ENCODE results near the gene GFOD1. TPM values are rescaled to one million over a fixed set of nuclear protein-coding genes. Genes with fewer than 3 reads are reported as not detected.

Gene GFOD1
- total RNA-seq, 1 experiment from 2014 or later: 6.1 TPM

- Histone ChIP-seq H4K91ac (ENCODE audit: insufficient read length, low read depth, low read length) (no peak overlapping the region), H3K79me2 (ENCODE audit: insufficient read depth, low read length) (no peaks in the 10 kb centered on the region), H3K9ac (ENCODE audit: extremely low read depth, insufficient read length, low read length) (no peak overlapping the region), H3T11ph (ENCODE audit: low read length) (no peak overlapping the region), H3K4me2 (ENCODE audit: insufficient read depth, insufficient read length, low read length) (no peak overlapping the region), H2AFZ (ENCODE audit: low read length) (no peak overlapping the region), H2BK12ac (ENCODE audit: insufficient read length, low read depth, low read length) (no peak overlapping the region), H3K27ac (ENCODE audit: insufficient read length, low read depth, low read length) (no peak overlapping the region), H3K9me3 (ENCODE audit: control insufficient read depth, low read depth, low read length) (no peaks in the 10 kb centered on the region), H3K79me1 (ENCODE audit: insufficient read depth, low read depth, low read length, poor library complexity, severe bottlenecking) (no peaks in the 10 kb centered on the region), H3K23ac (ENCODE audit: insufficient read length, low read depth, low read length) (no peak overlapping the region), H3K18ac (ENCODE audit: insufficient read length, low read depth, low read length) (no peak overlapping the region), H3K27me3 (ENCODE audit: insufficient read depth, low read length) (no peaks in the 10 kb centered on the region), H2BK15ac (ENCODE audit: low read depth, low read length) (no peak overlapping the region), H3K4me1 (ENCODE audit: insufficient read depth, low read length) (no peaks in the 10 kb centered on the region), H4K8ac (replicated peaks; ENCODE audit: insufficient read length, low read depth, low read length) (no peak overlapping the region), H3K4ac (ENCODE audit: low read depth, low read length) (no peak overlapping the region), H2BK120ac (ENCODE audit: low read depth, low read length, poor library complexity, severe bottlenecking) (no peak overlapping the region), H3K56ac (ENCODE audit: insufficient read length, low read depth, low read length) (no peak overlapping the region), H3K23me2 (ENCODE audit: insufficient read length, low read depth, low read length, poor library complexity, severe bottlenecking) (no peaks in the 10 kb centered on the region), H2AK5ac (ENCODE audit: insufficient read length, low read length) (no peak overlapping the region), H3K14ac (ENCODE audit: insufficient read depth, low read length) (no peak overlapping the region; the same call in 1 of the 2 replicates), H4K20me1 (ENCODE audit: control insufficient read depth, insufficient read depth, insufficient read length) (no peaks in the 10 kb centered on the region), H4K5ac (ENCODE audit: insufficient read length, low read depth, low read length) (no peak overlapping the region), H2BK20ac (ENCODE audit: low read depth, low read length, poor library complexity, severe bottlenecking) (no peak overlapping the region), H2BK5ac (ENCODE audit: insufficient read length, low read length) (no peak overlapping the region)
- Mint-ChIP-seq H3K27ac (no peak overlapping the region), H3K27me3 (ENCODE audit: low read depth) (no peaks in the 10 kb centered on the region; the same call in 1 of the 2 replicates), H3K36me3 (ENCODE audit: insufficient read depth in 1 of 3, low read depth in 3 of 3) (no peaks in the 10 kb centered on the region), H3K4me3 (no peak overlapping the region), H3K9me3 (0 out of 5 replicates have a peak, but pooled peaks cover 0 to 2% of the 10 kb centered on the region in 2 experiments), H3K4me1 (peaks cover 18 to 19% of the 10 kb centered on the region in 2 experiments)
- no peak for DNase-seq
- WGBS (ENCODE audit: extremely low coverage, insufficient read length, low lambda C conversion rate): no CpG with 5 or more reads among the region's 12 CpGs
- TF ChIP-seq, protein P1, sequence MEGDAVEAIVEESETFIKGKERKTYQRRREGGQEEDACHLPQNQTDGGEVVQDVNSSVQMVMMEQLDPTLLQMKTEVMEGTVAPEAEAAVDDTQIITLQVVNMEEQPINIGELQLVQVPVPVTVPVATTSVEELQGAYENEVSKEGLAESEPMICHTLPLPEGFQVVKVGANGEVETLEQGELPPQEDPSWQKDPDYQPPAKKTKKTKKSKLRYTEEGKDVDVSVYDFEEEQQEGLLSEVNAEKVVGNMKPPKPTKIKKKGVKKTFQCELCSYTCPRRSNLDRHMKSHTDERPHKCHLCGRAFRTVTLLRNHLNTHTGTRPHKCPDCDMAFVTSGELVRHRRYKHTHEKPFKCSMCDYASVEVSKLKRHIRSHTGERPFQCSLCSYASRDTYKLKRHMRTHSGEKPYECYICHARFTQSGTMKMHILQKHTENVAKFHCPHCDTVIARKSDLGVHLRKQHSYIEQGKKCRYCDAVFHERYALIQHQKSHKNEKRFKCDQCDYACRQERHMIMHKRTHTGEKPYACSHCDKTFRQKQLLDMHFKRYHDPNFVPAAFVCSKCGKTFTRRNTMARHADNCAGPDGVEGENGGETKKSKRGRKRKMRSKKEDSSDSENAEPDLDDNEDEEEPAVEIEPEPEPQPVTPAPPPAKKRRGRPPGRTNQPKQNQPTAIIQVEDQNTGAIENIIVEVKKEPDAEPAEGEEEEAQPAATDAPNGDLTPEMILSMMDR (conservative IDR thresholded peaks at IDR 0.05): no peak
Measured at GRCh38 chr6:13524801-13525508, 37.6 kb upstream of the GFOD1 start.
